HepG2 (cell line): Measurements from ENCODE around the gene TRMT1. TPM values are rescaled to one million over a fixed set of nuclear protein-coding genes. Genes with fewer than 3 reads are reported as not detected.

ENCODE experiments used
- ATF4 ChIP-seq, 2 experiments: fragments of 450-650 bp in 1 of 2; sonication (generic) in 1 of 2; formaldehyde crosslinking; IDR thresholded peaks; 2 replicates each; pipeline versions ENCODE4 v1.5.0 to v1.8.0; 2020 to 2022; ENCODE audit warnings: mild to moderate bottlenecking in 1 of 2, missing genetic modification reagents in 1 of 2
- CCDC6 ChIP-seq: sonication (generic); formaldehyde crosslinking; IDR thresholded peaks from 2 replicates; pipeline ENCODE4 v1.8.1; 2022; ENCODE audit warnings: mild to moderate bottlenecking, missing genetic modification reagents, moderate library complexity
- CEBPZ ChIP-seq: IDR thresholded peaks from 2 replicates; pipeline ENCODE4 v1.6.1; 2012; ENCODE audit warnings: low read length, improper control_type of control experiment
- EED ChIP-seq: sonication (generic); formaldehyde crosslinking; IDR thresholded peaks from 2 replicates; pipeline ENCODE4 v1.5.0; 2020; ENCODE audit warnings: mild to moderate bottlenecking, missing genetic modification reagents
- ELF1 ChIP-seq: sonication (generic); formaldehyde crosslinking; IDR thresholded peaks from 2 replicates; pipeline ENCODE4 v1.4.0; 2020; ENCODE audit warnings: missing genetic modification reagents
- FOXA3 ChIP-seq: IDR thresholded peaks from 2 replicates; pipeline ENCODE4 v1.6.1; 2016; ENCODE audit warnings: missing genetic modification reagents, missing compliant biosample characterization
- FUBP1 ChIP-seq: sonication (generic); formaldehyde crosslinking; IDR thresholded peaks from 2 replicates; pipeline ENCODE4 v1.5.1; 2020; ENCODE audit warnings: missing genetic modification reagents, mild to moderate bottlenecking, borderline replicate concordance
- RERE ChIP-seq: IDR thresholded peaks from 2 replicates; pipeline ENCODE4 v1.6.1; 2016; ENCODE audit warnings: low read depth, missing genetic modification reagents, missing compliant biosample characterization
- TBX2 ChIP-seq: sonication (generic); formaldehyde crosslinking; IDR thresholded peaks from 2 replicates; pipeline ENCODE4 v1.5.0; 2020; ENCODE audit warnings: missing genetic modification reagents, mild to moderate bottlenecking, borderline replicate concordance
- TOE1 ChIP-seq: sonication (generic); formaldehyde crosslinking; IDR thresholded peaks from 2 replicates; pipeline ENCODE4 v1.4.0; 2020; ENCODE audit warnings: mild to moderate bottlenecking, missing genetic modification reagents
- ZNF136 ChIP-seq: sonication (generic); formaldehyde crosslinking; IDR thresholded peaks from 2 replicates; pipeline ENCODE4 v1.8.1; 2022; ENCODE audit warnings: low read depth, mild to moderate bottlenecking, moderate library complexity, missing genetic modification reagents
- ZNF75D ChIP-seq: sonication (generic); formaldehyde crosslinking; IDR thresholded peaks from 2 replicates; pipeline ENCODE4 v1.8.1; 2023; ENCODE audit warnings: missing genetic modification reagents, mild to moderate bottlenecking, borderline replicate concordance
- polyA plus RNA-seq, 8 experiments: library from polyadenylated mRNA; depleted of rRNA in 3 of 8; stranded (reverse) in 7 of 8; unstranded in 1 of 8; fragments of >200 nt; fragmentation: Illumina TruSeq in 4 of 8; extraction: Trizol in 4 of 8; gene quantifications; 2 replicates each; pipeline versions ENCODE4 v1.2.1 to v1.2.3, GENCODE V29; 2011 to 2016; ENCODE audit warnings: low read depth in 4 of 8, missing spikeins in 1 of 8, mixed read lengths in 1 of 8; ENCODE audit not compliant: insufficient read depth in 1 of 8
- total RNA-seq, 5 experiments: library from RNA; depleted of rRNA; stranded (reverse); fragments of >200 nt; fragmentation: Illumina TruSeq; extraction: Trizol; gene quantifications; 2 replicates each; pipeline ENCODE4 v1.2.3, GENCODE V29; 2016; ENCODE audit warnings: low read depth in 1 of 5

Gene TRMT1
- total and polyA plus RNA-seq, 2 of the 13 experiments (the other 11 are each of a cell fraction or from before 2014, with no cell fraction given), result 35.5 to 44.1 TPM

GRCh38 chr19:13060233-13060963, 56.1 kb downstream of the TRMT1 start (continued):
- TF ChIP-seq FUBP1 (CRISPR knock-in tag) (no peak), CEBPZ (no peak), ATF4 (CRISPR knock-in tag; IDR thresholded peaks at IDR 0.05) (peak in 1 of 2 experiments; percentile 37; a peak in 1 of 4 replicates), TOE1 (CRISPR knock-in tag) (no peak), ELF1 (CRISPR knock-in tag) (no peak), ZNF136 (no peak), EED (CRISPR knock-in tag) (no peak), CCDC6 (no peak), RERE (CRISPR knock-in tag) (0 out of 2 replicates have a peak, but pooled peaks have one; percentile 48), TBX2 (CRISPR knock-in tag) (peak; percentile 73), FOXA3 (CRISPR knock-in tag) (peak; percentile 54; the same call in 1 of the 2 replicates), ZNF75D (CRISPR knock-in tag) (no peak)
